ENCODE data around the gene SHANK2. TPM values are rescaled to one million over a fixed set of nuclear protein-coding genes. Genes with fewer than 3 reads are reported as not detected.

Gene SHANK2
- polyA plus RNA-seq, result 13.6 and 19.7 TPM in 2 replicates
- polyA minus RNA-seq, result 27.8 and 39.8 TPM in 2 replicates

GRCh38 chr11:71252269-71252769, at the start of gene SHANK2:
SHANK2 (minus strand) TSS chr11:71252577; CDS start chr11:71147326, 105,251 bp downstream.
- Histone ChIP-seq H3K36me3 (ENCODE audit: insufficient read depth, low read length) (no peaks in the 10 kb centered on the region), H3K27me3 (ENCODE audit: insufficient read depth, low read depth, low read length) (peaks cover 64% of the 10 kb centered on the region), H3K9ac (ENCODE audit: low read length) (peak within 1 kb of the TSS; percentile 42), H2AFZ (ENCODE audit: low read depth, low read length) (no peak within 1 kb of the TSS), H3K4me2 (ENCODE audit: low read length) (peak within 1 kb of the TSS; percentile 55), H3K79me2 (replicated peaks; ENCODE audit: insufficient read depth, low read length) (no peaks in the 10 kb centered on the region), H3K4me3 (ENCODE audit: low read length) (peak within 1 kb of the TSS; percentile 72), H3K9me3 (ENCODE audit: low read length) (no peaks in the 10 kb centered on the region), H3K9me2 (ENCODE audit: insufficient read depth, low read length) (no peaks in the 10 kb centered on the region), H4K20me1 (ENCODE audit: insufficient read depth) (no peaks in the 10 kb centered on the region), H3F3A (ENCODE audit: insufficient read depth, low read length, poor library complexity, severe bottlenecking) (no peaks in the 10 kb centered on the region), H3K27ac (ENCODE audit: low read length) (no peak within 1 kb of the TSS)
- TF ChIP-seq TAF1 (IDR thresholded peaks at IDR 0.05; ENCODE audit: low read depth) (no peak), EZH2 (IDR thresholded peaks at IDR 0.05; ENCODE audit: borderline replicate concordance, insufficient read depth, low read length, poor library complexity, severe bottlenecking) (no peak), MXI1 (conservative IDR thresholded peaks at IDR 0.05; ENCODE audit: poor library complexity, severe bottlenecking) (no peak)

GRCh38 chr11:71301858-71302533, 49.6 kb upstream of the SHANK2 start:
- H3F3A ChIP-seq (ENCODE audit: insufficient read depth, low read length, poor library complexity, severe bottlenecking), result no peaks in the 10 kb centered on the region
- H4K20me1 ChIP-seq (ENCODE audit: insufficient read depth), result no peaks in the 10 kb centered on the region
- H3K9ac ChIP-seq (ENCODE audit: low read length), result no peak overlapping the region
- no peak overlapping the region for H3K4me2 ChIP-seq (ENCODE audit: low read length)
- H3K4me3 ChIP-seq (ENCODE audit: low read length), result no peak overlapping the region
- H3K36me3 ChIP-seq (ENCODE audit: insufficient read depth, low read length), result no peaks in the 10 kb centered on the region
- H3K27me3 ChIP-seq (ENCODE audit: insufficient read depth, low read depth, low read length), result no peaks in the 10 kb centered on the region
- H2AFZ ChIP-seq (ENCODE audit: low read depth, low read length), result no peak overlapping the region
- no peaks in the 10 kb centered on the region for H3K79me2 ChIP-seq (replicated peaks; ENCODE audit: insufficient read depth, low read length)
- H3K27ac ChIP-seq (ENCODE audit: low read length), result no peak overlapping the region
- no peaks in the 10 kb centered on the region for H3K9me3 ChIP-seq (ENCODE audit: low read length)
- no peaks in the 10 kb centered on the region for H3K9me2 ChIP-seq (ENCODE audit: insufficient read depth, low read length)
- TF ChIP-seq MXI1 (conservative IDR thresholded peaks at IDR 0.05; ENCODE audit: poor library complexity, severe bottlenecking) (no peak), SMC3 (conservative IDR thresholded peaks at IDR 0.05; ENCODE audit: poor library complexity) (no peak), POLR2AphosphoS5 (IDR thresholded peaks at IDR 0.05) (no peak), REST (IDR thresholded peaks at IDR 0.05; ENCODE audit: borderline replicate concordance) (no peak), TAF1 (IDR thresholded peaks at IDR 0.05; ENCODE audit: low read depth) (no peak), EP300 (conservative IDR thresholded peaks at IDR 0.05; ENCODE audit: poor library complexity, severe bottlenecking) (no peak), EZH2 (IDR thresholded peaks at IDR 0.05; ENCODE audit: borderline replicate concordance, insufficient read depth, low read length, poor library complexity, severe bottlenecking) (no peak), RAD21 (conservative IDR thresholded peaks at IDR 0.05) (no peak)
- TF ChIP-seq, protein P1, sequence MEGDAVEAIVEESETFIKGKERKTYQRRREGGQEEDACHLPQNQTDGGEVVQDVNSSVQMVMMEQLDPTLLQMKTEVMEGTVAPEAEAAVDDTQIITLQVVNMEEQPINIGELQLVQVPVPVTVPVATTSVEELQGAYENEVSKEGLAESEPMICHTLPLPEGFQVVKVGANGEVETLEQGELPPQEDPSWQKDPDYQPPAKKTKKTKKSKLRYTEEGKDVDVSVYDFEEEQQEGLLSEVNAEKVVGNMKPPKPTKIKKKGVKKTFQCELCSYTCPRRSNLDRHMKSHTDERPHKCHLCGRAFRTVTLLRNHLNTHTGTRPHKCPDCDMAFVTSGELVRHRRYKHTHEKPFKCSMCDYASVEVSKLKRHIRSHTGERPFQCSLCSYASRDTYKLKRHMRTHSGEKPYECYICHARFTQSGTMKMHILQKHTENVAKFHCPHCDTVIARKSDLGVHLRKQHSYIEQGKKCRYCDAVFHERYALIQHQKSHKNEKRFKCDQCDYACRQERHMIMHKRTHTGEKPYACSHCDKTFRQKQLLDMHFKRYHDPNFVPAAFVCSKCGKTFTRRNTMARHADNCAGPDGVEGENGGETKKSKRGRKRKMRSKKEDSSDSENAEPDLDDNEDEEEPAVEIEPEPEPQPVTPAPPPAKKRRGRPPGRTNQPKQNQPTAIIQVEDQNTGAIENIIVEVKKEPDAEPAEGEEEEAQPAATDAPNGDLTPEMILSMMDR (IDR thresholded peaks at IDR 0.05; ENCODE audit: poor library complexity, severe bottlenecking), result no peak
